HG03469 (cell line): ENCODE data around the gene ZBP1.
"Not testable (repeated sequence)": the region's sequence is repeated elsewhere in the genome, so short reads cannot be mapped to it uniquely, and the experiment has no call there.

ENCODE experiments used
- ATAC-seq: cut with Tn5 transposase; IDR thresholded peaks from one replicate; pipeline ENCODE4 v1.9.1; 2021; ENCODE audit warnings: mild to moderate bottlenecking, moderate library complexity, moderate number of reproducible peaks; ENCODE audit not compliant: unreplicated experiment

Gene ZBP1

DNA sequence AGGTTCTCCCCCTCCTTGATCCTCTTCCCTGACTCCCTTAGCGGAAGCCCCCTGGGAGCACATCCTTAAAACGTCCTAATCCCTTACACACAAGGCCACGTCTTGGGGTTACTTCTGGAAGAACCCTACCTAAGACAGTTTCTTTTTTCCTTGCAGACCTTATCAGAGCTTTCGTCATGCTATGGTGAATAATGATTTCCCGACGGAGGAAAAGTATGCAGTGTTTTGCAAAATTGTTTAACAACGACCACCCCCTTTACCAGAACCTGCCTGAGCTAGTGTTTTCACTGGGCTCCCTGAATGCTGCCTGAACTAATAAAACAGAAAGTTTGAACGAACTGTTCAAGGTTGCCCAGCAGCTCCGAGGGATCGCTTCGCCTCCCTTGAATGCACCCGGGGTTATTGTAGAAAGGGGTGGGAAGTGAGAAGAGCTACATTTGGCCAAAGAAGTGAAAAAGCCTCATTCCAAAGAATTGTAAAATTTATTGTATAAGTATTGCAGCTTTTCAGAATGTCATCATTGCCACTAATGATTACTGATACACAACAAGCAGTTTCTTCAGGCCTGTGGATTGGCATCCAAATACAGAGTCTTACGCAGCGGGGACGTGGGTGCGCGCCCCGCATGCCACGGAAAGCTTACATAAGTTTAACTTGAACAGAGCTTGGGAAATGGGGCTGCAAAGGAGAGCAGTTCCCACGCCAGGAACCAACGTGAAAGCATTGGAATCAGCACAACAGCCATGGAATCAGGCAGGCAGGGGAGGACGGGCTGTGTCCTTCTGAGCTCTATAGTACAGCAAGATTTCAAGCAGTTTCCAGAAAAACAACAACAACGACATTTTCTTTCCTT is 27.9 kb upstream of the ZBP1 start:
- no peak for ATAC-seq

DNA sequence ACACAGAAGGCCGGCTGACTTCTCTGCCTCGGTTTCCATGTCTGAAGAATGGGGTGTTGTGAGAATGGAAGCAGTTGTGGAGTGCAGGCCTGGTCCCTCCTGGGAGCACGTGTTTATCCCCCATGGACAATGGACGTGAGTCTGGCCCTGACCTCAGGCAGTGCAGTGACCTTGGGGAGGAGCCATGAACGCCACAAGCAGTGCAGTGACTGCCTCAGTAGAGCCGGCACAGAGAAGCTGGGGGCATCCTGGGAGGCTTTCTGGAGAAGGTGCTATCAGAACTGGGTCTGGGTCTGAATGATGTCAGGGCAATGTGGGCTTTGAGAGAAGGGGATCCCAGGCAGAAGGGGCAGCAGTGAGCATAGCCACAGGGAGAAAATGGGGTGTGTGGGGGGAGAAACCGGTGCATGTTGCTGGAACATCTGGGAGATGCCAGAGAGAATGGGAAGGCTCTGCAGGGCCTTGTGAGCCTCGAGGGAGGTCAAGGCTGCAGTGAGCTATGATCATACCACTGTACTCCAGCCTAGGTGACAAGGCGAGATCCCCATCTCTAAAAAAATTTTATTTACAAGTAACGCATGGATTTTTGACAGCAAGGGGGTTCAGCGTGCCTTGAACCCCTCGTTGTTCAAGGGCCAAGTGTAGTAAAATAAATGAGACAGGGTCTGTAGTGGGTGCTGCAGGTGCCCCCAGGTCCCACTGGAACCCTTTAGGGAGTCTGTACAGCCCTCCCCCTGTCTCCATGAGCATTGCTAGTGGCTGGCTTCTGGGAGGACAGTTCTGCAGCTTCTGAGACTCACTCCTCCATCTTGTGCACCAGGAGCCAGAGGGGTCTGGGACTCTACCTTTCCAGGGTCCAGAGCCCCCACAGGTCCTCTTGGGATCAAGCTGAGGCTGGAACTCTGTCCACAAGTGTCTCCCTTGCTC is 27.0 kb upstream of the ZBP1 start:
- no peak for ATAC-seq

DNA sequence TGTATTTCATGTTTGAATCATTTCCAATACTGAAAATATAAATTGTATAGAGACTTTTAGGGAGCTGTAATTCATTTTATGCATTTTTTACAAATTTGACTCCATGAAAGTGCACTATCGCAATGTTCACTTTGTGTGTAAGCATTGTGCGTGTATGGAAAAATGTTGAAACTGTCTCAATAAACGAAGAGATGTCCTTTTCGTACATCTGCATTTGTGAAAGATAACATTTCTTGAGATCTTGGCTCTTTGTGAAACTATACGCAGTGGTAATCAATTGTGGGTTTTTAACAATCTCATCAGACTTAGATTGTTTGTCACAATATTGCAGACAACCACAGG is 18.6 kb upstream of the ZBP1 start:
- no peak for ATAC-seq

DNA sequence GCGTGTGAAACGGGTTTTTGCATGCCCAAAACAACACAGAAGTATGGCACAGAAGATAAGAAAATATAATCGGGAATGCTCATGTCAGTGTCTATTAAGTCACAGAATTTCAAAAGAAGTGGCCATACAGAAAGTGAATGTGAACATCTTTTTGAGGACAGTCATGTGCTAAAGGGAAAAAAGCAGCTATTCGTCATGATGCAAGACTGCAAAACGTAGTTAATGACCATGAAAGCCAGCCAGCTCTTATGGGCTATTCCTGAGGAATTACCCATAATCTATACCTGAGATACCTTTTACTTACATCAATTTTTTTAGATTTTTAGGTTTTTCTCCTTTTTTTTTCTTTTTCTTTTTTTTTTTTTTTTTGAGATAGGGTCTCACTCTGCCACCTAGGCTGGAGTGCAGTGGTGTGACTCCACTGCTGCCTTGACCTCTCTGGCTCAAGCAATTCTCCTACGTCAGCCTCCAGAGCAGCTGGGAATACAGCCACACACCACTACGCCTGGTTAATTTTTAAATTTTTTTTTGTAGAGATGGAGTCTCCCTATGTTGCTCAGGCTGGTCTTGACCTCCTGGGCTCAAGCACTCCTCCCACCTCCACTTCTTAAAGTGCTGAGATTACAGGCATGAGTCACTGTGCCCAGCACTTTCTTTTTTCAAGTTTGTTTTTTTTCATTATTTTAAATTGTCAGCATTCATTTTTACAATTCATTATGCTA is 18.1 kb upstream of the ZBP1 start:
- no peak for ATAC-seq

DNA sequence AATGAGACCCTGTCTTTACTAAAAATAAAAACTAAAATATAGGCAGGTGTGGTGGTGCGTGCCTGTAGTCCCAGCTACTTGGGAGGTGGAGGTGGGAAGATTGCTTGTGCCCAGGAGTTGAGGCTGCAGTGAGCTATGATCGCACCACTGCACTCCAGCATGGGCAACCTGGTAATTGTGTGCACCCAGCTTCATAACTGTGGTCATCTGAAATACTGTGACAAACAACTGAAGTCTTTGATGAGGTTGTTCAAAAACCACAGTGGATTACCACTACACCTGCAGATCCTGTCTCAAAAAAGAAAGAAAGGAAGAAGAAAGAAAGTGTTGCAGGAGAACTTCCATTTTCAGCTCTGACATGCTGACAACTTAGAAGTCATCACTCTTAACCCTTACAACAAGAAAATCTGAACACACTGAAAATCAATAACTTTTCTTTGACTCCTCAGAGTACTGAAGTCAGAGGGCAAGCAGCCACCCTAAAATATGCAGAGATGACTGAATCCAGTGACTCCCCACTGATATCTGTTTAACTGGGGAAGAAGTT is 13.8 kb upstream of the ZBP1 start:
- no peak for ATAC-seq

DNA sequence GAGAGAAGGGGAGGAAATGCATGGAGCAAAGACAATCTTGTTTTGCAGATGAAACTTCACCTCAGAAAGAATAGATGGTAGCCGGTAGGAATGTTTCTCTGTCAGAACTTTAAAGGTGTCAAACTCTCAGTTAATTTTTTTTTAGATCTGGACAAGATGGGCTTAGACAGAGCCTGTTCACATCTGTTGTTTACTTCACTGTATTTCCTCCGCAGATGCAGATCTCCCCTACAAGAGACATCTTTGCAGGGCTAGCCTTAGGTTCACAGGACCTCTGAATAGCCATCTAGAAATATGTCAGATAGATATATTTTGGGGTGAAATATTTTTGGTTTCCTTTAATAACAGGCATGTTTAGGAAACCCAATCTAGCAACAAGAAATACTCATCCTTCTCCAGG is 12.1 kb upstream of the ZBP1 start:
- no peak for ATAC-seq

DNA sequence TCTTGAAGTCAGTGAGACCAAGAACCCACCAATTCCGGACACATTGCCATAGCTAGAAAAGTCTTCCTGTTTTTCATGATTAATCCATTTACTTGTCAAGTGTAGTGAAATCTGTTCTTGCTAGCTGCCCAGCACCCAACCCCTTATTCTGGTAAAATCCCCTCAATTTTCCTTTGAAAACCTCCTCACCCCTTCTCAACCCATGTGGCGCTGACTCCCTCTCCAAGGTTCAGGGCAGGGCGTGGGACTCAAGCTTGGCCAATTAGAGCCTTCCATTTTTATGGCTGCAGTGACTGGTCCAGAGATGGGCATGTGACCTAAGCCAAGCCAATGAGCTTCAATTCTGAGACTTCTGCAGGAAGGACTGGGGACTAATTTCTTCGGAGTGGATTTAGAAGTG is 9.8 kb upstream of the ZBP1 start:
- no peak for ATAC-seq

DNA sequence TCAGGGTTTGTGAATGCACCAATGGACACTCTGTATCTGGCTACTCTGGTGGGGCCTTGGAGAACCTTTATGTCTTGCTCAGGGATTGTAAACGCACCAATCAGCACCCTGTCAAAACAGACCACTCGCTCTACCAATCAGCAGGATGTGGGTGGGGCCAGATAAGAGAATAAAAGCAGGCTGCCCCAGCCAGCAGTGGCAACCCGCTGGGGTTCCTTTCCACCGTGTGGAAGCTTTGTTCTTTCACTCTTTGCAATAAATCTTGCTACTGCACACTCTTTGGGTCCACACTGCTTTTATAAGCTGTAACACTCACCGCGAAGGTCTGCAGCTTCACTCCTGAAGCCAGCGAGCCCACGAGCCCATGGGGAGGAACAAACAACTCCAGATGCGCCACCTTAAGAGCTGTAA is 9.3 kb upstream of the ZBP1 start:
- ATAC-seq: not testable (repeated sequence)

DNA sequence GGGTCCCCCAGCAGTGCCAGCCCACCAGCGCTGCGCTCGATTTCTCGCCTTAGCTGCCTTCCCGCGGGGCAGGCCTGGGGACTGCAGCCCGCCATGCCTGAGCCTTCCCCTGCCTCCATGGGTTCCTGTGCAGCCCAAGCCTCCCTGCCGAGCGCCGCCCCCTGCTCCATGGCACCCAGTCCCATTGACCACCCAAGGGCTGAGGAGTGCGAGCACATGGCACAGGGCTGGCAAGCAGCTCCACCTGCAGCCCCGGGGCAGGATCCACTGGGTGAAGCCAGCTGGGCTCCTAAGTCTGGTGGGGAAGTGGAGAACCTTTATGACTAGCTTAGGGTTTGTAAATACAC is 8.7 kb upstream of the ZBP1 start:
- ATAC-seq: not testable (repeated sequence)

DNA sequence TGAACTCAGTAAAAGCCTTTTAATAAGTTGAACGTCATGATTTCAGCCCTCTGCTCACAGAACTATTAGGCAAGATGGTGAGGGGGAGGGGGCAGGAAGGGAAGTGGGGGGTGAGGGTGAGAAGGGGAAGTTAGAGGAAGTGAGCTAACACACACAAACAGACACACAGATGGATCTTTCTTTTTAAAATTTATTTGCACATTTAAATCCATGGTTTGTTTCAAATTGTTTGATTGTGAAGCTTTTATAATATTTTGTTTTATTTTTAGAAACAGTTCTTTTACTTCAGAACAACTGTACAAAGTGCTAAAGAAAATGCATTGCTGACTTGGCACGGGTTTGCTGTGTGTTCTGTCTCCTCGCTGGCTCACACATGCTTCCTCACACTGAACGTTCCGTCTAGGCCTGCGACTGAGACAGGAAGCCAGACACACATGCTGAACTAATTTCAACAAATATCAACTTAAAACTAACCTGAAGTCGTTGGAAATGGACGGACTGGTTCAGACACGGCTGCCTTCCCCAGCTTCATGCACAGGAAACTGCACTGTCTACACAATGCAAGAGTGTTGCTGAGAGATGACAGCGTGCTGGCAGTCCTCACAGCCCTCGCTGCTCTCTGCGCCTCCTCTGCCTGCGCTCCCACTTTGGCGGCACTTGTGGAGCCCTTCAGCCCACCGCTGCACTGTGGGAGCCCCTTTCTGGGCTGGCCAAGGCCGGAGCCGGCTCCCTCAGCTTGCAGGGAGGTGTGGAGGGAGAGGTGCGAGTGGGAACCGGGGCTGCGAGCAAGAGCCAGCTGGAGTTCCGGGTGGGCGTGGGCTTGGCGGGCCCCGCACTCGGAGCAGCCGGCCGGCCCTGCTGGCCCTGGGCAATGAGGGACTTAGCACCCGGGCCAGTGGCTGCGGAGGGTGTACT is 8.1 kb upstream of the ZBP1 start:
- no peak for ATAC-seq

DNA sequence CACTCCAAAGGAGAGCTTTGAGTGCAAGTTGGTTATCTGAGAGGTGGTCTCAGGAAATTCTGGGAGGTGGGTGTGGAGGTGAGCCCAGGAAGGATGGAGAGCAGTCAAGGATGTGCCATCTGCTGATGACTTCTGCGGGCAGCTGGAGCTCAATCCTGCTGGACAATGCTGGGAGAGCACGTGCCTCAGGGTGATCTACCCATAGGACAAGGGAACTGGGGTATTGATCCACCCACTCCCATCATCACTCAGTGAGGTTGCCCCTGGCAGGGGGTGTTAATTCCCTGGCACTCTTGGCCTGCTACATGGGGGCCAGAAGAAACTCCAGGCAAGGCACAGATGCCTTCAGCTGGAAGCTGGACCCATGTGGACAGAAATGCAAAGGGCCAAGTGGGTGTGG is 7.1 kb upstream of the ZBP1 start:
- no peak for ATAC-seq

DNA sequence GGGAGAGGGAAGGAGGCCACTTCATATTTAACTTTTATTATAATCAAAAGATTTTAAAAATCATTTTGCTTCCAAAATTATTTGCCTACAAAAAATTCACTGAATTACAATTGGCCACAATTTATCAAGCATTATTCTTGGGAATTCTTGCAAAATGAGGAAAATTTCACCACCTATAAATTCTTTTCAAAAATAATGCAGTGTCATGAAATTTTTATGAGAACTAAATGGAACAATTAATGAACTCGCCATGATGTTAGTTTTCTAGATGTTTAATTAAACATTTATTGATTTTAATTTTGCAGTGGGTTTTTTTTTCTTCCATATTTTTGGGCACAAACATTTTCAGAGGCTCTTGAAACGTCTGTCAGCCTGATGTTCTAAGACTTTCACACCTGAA is 5.8 kb upstream of the ZBP1 start:
- no peak for ATAC-seq

DNA sequence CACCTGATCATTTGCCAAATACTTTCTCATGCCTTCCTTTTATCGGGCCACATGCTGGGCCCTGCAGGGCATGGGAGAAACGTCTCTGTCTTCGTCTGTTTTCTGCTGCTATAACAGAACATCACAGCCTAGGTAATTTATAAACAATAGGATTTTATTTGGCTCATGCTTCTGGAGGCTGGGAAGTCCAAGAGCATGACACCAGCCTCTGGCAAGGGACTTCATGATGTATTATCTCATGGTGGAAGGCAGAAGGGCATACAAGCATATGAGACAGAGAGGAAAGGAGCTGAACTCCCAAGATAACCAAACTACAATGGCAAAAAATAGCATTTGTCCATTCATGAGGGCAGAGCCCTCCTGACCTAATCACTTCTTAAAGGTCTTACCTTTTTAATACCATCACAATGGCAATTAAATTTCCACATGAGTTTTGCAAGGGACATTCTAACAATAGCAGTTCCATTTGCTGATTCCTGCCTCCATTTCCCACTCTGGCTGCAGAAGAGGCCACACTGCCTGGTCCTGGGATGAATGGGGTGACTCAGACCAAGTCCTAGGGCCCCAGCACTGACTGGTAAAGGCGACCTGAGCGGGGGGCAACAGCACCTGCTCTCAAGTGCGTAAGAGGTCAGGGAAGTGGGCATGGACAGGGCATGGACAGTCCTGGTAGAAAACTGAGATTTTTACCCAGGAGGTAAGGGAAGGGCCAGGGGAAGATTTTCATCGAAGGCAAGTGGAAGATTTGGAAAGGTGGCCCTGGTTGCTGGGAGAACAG is 5.1 kb upstream of the ZBP1 start:
- no peak for ATAC-seq

DNA sequence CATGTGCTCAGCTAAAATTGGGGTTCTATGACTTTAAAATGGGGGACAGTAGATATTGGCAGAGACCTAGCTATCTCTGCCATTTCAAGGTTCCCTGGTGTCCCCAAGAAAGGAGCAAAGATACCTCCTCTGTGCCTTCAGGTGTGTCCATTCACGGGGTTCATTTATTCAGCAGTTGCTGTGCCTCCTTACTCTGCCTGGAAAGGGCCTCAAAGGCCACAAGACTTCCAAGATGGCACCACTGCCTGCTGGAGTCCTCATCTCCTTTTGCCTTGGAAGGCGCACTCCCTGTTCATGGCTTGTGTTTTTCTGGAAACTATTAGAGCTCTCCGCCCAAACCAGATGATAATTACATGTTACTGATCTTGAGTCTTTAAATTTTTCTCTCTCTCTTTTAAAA is 3.9 kb upstream of the ZBP1 start:
- no peak for ATAC-seq

DNA sequence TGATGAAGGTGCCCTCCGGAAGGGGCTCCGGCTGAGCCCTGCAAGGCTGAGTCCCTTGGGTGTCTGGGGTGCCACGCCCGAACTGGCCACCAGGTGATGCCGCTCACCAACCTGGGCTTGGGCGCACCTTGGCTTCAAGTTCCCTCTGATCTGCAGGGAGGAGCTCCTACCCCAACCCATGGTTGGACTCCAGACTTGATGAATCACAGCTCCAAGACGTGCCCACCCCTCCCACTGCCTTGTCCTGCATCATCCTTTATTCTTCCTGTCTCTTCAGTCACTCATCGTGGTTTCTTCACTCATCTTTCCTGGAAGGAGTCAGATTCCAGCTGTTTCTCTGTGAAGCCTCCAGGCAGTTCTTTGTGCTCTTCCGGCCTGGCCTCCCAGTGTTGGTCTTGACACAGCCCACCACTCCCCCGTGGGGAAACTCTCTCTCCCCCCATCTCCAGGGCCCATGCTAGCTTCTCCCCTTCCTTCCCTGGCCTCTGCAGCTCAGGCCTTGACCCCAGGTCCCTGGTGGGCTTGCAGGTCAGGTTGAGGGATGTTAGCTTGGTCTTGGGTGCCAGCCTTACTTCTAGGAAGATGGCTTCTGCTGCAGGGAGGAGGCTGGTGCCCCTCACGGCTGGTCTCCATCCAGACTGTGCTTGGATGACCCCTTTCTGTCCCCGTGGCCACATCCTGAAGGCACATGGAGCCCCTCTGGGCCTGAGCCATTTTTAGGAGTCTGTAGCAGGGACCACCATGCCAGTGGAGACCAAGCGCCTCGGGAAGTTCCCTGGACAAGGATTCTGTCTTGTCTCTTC is 2.6 kb upstream of the ZBP1 start:
- no peak for ATAC-seq

DNA sequence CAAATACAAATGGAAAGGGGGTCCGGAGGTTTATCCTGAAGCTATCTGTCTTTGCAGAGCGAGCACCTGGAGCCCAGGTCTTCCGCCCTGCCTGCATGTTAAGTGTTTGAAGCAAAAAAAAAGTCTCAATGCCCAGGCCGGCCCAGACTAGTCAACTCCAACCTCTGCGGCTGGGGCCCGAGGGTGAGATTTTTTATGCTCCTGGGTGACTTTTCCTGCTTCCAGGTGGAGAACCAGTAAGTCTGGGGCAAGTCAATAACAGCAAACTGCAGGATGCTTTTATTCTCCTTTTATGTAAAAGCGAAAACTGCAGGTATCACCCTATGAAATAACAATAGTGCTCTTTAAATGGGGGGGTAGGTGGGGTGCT is 2.0 kb upstream of the ZBP1 start:
- no peak for ATAC-seq

DNA sequence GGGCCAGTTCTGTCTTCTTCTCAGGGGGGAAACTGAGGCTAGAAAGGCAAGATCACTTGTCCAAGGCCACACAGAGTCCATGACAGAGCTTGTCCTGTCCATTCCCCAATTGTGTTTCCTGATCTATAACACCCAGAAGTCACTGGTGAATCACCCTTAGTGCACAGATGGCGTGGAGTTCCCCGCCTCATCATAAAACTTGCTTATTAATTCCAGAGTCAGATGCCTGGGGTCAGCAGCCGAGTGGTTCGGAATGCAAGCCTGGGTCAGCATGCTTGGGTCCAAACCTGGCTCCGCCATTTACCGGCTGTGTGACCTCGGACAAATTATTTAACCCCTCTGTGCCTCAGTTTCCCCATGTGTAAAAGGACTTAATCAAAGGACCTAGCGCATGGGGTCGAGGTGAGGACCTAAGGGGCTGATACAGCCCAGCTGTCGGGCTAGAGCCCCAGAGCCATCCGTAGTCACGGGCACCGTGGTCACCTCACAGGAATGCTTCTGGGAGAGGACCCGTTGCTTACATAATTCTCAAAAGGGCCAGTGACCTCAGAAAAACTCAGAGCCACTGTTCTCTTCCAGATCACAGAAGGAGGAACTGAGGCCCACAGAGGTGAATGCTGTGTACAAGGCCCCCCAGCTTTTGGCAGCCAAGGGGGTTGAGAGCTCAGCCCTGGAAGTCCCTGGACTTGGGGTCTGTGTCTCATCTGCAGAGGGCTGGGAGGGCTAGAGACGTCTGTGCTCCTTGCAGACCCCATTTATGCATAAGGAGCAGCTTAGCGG is 1.4 kb upstream of the ZBP1 start:
- ATAC-seq: no peak

DNA sequence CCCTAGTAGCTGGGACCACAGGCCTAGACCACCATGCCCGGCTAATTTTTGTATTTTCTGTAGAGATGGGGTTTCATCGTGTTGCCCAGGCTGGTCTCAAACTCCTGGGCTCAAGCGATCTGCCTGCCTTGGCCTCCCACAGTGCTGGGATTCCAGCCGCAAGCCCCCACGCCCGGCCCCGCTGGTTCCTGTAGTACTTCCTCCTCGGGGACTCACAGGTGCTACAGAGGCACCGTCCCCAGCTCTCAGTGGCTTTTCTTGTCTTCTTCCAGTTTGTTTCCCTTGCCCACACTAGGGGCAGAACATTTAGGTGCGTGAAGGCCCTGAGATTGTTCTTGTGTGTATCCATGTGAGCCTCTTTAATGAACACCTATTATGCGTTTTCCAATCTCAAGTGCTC is 773 bp upstream of the ZBP1 start:
- no peak for ATAC-seq
